CD4-positive, alpha-beta T cell treated with Interferon gamma for 1 hour (primary cell): Measurements from ENCODE around the gene PCBP2.

Experiments
- DNase-seq: peaks from one replicate; pipeline ENCODE4 v3.0.0-alpha.2; 2020

Gene PCBP2

GRCh38 chr12:53495903-53496751 is 44.2 kb downstream of the PCBP2 start:
- DNase-seq = no peak

DNA sequence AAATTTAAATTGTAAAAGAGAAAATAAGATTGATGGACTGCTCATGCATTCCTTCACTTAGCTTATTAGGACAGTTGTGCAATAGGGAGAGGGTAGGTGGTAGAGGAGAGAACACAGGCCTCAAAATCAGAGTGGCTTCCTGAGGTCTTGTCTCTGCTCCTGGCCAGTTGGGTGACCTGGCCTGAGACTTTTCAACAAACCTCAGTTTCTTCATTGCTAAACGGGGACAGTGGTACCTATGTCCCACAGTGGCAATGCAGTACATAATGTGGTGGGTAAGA is 44.8 kb downstream of the PCBP2 start:
- no peak for DNase-seq

DNA sequence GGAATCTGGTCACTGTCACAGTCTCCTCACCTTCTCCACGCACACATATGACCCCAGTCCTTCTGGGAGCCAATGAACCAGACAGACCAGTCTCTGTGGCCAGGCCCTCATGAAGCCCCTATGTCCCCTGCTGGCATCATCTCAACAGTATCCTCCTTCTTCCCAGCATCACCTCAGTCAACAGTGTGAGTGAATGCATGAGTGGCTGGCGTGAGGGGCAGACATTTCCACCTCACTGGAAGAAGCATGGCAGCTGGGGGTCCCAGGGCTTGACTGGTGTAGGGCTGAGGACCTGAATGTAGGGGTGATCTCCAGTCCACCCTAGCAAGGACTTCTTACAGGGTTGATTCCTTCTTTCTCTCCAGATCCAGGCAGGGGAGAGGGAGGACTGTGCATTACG is 45.6 kb downstream of the PCBP2 start:
- DNase-seq = no peak

GRCh38 chr12:53498235-53498630 is 46.3 kb downstream of the PCBP2 start:
- no peak for DNase-seq

DNA sequence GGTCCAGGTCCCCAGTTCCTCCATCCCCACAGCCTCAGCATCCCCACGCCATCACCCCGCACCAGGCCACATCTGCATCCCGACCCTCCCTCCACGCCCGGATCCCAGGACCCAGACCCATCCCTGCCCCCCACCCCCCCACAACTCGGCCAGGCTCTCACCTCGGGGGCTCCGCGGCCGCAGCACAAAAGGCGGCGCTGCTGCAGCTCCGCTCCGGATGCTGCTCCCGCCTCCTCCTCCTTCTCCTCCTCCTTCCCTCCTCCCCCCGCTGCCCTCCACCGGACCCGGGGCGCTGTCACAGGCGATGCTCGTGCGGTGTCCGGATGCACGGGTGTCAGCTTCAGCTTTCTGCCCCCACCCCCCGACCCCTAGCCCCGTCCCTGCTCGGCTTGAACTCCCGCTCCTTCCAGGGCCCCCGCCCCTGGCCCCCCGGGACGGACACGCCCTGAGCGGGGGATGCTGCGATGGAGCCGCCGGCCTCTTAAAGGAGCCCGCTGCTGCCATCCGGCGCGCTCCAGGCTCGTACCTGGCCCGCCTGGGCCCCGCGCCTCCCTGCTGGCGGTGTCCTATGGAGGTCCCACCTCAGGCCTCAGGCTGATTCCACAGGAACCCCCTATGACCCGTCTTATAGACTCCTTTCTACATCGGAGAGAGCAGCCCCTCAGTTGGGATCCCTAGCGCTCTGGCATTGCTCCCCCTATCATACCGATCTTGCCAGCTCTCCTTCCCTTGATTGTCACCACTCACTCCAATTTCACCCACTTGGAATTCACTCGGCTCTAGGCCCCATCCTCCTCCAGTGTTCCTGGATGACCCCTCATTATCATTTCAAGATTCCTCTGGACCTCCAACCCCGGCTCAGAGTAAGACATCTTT is 47.6 kb downstream of the PCBP2 start, which contains the start of gene MAP3K12:
Gene MAP3K12 (minus strand): TSS at position 193 of the 876 bp plus-strand sequence. CDS start 12,067 bp downstream, outside the sequence.
- peak; percentile 47 for DNase-seq

DNA sequence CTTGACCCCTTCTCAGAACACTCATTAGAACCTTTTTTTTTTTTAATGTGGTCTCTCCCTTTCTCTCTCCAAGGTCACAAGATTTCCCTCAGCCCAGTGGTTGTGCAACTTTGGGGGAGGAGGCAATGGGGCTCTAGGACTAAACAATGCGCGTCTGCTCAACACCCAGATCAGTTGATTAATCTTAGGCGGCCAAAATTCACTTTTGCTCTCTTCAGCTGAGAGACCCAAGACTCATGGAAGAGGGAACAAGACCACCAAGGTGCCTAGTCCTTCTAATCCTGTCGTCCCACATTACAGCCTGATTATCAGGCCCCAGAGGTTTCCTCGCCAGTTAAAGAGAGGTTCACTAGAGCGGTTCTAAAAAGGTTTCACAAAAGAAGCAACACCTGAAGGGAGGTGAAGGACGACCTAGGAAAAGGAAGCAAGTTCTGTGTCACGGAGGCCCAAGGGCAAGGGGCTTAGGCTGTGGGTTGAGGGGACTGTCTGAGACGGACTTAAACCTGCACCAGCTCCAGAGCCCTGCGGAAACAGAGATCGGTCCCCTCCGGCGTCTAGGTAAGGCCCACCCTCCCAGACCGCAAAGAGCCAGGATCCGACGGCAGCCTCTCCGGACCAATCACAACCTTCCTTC is 48.4 kb downstream of the PCBP2 start:
- DNase-seq = peak; percentile 57

GRCh38 chr12:53500776-53501614 is 49.1 kb downstream of the PCBP2 start, which contains the start of gene TARBP2:
TARBP2 (plus strand) TSS chr12:53501283; CDS start chr12:53501409, 126 bp downstream.
- DNase-seq = peak; percentile 98

DNA sequence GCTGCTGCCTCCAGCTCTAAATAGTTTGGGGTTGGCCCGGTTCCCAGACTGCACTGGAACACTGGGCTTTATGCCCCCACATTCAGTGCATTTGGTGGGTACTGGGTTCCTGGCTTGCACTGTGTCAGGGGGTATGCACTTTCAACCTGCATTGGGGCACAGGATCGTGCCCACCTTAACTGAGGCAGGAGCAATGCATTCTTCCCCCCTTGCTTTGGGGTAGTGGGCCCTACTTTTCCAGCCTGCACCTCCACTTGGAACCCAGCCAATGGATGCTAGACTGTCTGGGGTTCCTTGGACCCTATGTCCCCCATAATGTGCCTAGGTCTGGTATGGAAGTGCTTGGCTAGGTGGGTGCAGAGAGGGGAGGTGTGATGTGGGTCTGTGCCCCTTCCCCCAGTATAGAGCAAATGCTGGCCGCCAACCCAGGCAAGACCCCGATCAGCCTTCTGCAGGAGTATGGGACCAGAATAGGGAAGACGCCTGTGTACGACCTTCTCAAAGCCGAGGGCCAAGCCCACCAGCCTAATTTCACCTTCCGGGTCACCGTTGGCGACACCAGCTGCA is 49.8 kb downstream of the PCBP2 start:
- DNase-seq = no peak

GRCh38 chr12:53502331-53502730 is 50.4 kb downstream of the PCBP2 start:
- DNase-seq = no peak

DNA sequence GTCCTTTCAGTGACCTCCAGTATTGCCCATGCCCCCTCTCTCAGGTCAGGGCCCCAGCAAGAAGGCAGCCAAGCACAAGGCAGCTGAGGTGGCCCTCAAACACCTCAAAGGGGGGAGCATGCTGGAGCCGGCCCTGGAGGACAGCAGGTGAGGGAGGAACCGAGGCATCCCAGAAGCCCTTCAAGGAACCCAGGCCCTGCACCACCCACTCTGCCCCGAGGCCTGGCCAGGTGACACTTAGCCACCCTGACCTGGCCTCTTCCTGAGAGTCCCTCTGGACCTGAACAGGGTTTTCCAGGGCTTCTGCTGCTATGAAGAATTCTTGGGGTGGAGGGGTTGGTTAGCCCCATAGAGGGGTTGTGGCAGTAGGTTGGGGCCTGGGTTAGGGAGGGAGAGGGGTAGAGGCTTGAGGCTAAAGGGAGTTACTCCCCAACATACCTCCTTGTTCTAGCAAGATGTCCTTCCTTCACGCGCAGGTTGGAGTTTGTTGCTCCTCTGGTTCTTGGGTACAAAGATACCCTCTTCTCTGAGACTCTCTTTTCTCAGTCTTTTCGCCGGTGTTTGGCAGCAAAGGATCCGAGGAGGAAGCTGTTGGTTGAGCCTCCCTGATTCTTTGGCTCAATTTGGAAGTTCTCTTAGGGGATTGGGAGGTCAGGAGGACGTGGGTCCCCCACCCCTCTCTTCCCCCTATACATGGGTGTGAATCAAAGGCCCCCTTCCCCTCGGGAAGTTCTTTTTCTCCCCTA is 51.3 kb downstream of the PCBP2 start:
- DNase-seq = no peak

DNA sequence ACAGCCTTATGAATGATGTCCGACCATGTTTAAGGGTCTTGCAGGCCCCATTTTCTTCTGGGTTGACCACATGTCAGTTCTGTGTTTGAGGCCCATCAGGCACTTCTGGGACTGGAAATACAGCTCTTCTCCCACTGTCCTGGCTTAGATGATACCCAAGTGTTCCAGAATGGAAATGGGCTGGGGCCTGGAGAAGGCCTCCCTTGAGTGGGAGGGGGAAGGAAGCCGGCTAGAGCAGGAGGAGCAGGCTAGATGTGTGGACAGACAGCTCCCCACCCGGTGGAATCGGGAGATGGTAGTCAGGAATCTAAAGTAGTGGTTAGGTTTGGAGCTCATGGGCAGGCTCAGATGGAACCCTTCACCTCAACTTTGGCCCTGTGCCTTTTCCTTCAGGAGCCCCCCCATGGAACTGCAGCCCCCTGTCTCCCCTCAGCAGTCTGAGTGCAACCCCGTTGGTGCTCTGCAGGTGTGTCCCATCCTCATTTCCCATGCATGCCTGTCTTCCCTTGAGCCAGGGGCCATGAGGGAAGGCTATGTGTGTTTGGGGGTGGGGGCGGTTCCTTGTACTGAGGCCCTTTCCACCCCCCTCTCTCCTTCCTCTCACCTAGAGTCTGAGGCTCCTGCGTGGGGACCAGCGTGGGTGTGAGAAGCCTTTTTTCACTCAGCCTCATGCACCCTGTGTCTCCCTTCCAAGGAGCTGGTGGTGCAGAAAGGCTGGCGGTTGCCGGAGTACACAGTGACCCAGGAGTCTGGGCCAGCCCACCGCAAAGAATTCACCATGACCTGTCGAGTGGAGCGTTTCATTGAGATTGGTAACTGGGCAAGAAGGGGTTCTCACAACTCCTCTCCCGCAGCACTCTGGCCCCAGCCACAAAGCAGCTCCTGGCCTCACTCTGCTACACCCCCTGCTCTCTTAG is 52.4 kb downstream of the PCBP2 start:
- DNase-seq = no peak

GRCh38 chr12:53505086-53505485 is 53.2 kb downstream of the PCBP2 start:
- DNase-seq = no peak

DNA sequence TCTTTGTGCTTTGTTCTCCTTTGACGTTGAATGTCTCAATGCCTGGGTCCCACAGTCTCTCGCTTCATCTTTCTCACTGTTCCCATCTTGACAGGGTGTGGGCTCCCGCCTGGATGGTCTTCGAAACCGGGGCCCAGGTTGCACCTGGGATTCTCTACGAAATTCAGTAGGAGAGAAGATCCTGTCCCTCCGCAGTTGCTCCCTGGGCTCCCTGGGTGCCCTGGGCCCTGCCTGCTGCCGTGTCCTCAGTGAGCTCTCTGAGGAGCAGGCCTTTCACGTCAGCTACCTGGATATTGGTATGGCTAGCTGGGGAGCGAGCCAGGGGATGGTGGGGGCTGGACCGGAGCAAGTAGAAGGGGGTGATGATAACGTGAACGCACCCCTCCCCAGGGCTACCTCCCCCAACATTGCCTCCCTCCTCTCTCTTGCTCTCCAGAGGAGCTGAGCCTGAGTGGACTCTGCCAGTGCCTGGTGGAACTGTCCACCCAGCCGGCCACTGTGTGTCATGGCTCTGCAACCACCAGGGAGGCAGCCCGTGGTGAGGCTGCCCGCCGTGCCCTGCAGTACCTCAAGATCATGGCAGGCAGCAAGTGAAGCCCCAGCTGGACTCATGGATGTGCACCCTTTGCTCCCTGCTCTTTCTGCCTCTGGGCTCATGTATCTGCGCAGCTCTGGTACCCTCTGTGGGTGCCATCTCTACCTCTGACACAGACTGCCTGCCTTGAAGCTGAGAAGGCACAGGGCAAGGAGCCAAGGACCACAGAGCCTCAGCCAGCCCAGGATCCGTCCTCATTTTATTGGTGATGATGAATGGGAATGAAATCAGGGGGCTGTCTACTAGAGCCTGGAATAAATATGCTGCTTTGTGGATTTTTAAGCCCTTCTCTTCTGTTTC is 53.9 kb downstream of the PCBP2 start:
- no peak for DNase-seq

DNA sequence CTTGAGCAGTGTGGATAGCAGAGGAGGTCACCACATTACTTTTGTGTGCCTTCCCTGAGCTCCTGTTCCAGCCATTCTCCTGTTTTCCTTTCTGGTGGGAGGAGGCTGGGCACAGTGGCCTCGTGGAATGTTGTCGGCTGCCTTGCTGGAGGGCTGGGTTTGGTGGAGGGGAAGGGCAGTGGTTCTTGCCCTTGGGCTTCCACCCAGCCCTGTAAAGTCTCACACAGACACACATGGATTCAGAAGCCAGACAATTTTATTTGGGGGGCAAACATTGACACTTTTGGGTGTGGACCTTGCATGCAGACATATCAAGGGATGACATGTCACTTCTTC is 54.5 kb downstream of the PCBP2 start:
- no peak for DNase-seq

DNA sequence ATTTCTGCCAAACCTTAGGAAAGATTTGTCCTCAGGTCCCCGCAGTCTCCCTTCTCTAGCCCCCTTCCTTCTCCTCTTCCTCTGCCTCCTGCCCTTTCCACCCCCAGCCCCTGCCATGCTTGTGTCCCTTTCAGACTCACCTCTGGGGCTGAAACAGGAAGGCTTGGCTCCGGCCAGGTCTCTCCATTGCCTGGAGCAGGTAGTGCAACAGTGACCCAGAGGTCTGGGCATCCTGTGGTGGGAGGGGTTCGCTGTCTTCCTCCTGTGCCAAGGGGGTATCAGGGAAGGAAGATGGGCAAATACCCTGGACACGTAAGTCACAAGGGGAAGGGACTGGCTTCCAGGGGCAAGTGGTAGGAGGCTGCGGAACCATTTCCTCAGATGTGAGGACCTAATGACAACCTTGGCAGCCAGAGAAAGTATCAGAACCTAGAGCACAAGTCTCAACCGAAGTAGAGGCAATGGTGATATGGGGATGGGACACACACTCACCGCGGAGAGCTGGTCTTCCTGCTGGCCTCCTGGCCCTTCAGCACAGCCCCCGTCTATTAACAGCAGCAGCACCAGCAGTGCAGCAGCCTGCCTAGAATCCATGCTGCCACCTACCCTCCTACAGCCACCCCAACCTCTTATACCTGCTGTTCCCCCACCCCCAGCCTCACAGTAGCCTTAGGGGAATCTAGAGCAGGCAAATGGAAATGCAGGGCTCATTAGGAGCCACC is 55.1 kb downstream of the PCBP2 start, which contains the start of gene NPFF:
Gene NPFF (minus strand): TSS at position 604 of the 722 bp plus-strand sequence. CDS start 10 bp downstream, at position 594.
- no peak for DNase-seq

- no peak for DNase-seq
Measured at GRCh38 chr12:53507603-53507885, 55.6 kb downstream of the PCBP2 start.

- DNase-seq = peak; percentile 80
Measured at GRCh38 chr12:53508534-53509170, 56.8 kb downstream of the PCBP2 start.

DNA sequence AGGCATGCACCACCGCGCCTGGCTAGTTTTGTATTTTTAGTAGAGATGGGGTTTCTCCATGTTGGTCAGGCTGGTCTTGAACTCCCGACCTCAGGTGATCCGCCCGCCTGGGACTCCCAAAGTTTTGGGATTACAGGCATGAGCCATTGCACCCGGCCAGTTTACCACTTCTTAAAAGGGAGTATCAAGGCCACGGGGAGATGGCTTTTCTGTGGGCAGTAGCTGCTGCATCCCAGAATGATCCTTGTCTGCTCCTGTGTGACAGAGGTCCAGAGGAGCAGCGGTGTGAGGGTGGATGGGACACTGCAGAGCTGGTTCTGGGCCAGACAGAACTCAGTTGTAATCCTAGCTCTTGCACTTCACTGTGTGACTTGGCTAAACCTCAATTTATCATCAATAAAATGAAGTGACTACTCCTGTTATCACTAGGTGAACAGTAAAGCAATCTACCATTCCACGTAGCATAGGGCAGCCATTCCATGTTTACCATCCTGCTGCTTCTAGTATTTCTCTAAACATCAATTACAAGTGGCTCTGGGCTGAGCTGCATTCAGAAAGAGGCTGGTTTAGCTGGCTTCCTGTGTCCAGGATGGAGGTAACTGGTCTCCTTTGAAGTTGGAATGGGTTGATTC is 58.4 kb downstream of the PCBP2 start:
- DNase-seq = no peak
